WI38 (cell line): Measurements from ENCODE around the gene REM1.
"Not testable (repeated sequence)": the region's sequence is repeated elsewhere in the genome, so short reads cannot be mapped to it uniquely, and the experiment has no call there.

Experiments
- H3K4me3 ChIP-seq: 2 replicates; pipeline ENCODE4 v1.5.1; 2011; ENCODE audit warnings: low read depth, mild to moderate bottlenecking, control low read depth, low read length
- TF ChIP-seq, protein P1 (sequence below): IDR thresholded peaks from 2 replicates; pipeline ENCODE4 v1.5.1; 2012; ENCODE audit warnings: low read depth, mild to moderate bottlenecking, control low read depth, low read length

The REM1 gene, protein sequence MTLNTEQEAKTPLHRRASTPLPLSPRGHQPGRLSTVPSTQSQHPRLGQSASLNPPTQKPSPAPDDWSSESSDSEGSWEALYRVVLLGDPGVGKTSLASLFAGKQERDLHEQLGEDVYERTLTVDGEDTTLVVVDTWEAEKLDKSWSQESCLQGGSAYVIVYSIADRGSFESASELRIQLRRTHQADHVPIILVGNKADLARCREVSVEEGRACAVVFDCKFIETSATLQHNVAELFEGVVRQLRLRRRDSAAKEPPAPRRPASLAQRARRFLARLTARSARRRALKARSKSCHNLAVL

DNA sequence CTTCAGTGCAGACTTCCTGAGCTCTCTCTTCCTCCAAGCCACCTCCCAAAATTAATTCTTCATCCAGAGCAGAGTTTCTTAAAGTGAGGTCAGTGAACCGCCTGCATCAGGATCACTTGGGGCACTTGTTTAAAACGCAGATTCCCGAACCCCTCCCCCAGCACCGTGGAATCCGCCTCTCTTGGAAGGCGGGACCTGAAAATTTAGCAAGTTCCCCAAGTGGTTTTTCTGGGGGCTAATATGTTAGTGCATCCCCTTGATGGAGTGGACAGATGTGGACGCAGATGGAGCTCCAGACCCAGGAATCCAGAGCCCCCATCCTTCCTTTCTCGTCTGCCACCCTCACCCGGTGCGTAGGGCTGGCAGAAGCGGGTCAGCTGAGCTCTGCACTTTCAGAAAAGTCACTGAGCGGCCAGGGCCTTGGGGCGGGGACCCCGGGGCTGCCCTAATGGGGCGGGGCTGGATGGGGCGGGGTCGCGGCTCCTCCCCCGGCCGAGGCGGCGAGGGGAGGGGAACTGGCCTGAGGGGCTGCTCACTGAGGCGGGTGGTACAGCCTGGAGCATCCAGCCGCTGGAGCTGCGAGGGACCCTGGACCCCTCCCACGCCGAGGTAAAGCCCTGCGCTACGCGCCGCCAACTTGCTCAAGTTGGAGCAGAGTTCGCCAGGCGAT is at the start of gene REM1, which contains the start of gene DEFB124:
TSS of gene REM1 (plus strand) at position 531 of the 670 bp plus-strand sequence. CDS start 1,158 bp downstream, outside the sequence.
TSS of gene DEFB124 (minus strand) at position 370 of the 670 bp plus-strand sequence. CDS start 2,114 bp downstream, outside the sequence.
- H3K4me3 ChIP-seq, result no peak within 1 kb of the TSS
- TF ChIP-seq, protein P1, sequence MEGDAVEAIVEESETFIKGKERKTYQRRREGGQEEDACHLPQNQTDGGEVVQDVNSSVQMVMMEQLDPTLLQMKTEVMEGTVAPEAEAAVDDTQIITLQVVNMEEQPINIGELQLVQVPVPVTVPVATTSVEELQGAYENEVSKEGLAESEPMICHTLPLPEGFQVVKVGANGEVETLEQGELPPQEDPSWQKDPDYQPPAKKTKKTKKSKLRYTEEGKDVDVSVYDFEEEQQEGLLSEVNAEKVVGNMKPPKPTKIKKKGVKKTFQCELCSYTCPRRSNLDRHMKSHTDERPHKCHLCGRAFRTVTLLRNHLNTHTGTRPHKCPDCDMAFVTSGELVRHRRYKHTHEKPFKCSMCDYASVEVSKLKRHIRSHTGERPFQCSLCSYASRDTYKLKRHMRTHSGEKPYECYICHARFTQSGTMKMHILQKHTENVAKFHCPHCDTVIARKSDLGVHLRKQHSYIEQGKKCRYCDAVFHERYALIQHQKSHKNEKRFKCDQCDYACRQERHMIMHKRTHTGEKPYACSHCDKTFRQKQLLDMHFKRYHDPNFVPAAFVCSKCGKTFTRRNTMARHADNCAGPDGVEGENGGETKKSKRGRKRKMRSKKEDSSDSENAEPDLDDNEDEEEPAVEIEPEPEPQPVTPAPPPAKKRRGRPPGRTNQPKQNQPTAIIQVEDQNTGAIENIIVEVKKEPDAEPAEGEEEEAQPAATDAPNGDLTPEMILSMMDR, result no peak

DNA sequence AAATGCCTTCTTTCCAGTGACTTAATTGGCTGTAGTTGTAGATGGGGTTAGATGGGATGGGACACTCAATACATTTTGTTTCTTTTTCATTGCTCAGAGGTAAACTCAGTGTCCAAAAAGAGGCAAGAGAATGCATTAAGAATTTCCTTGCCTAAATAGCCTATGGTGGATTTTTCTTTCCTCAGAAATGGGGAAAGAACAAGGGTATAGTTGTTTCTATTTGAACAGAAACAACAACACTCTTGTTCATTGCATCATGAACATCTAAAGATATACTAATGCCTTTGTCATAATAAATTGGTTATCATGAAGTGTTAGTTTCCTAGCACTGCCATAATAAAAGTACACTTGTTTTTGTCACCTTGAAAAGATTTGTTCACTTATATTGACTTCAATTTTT is 49.3 kb upstream of the REM1 start:
- no peak overlapping the region for H3K4me3 ChIP-seq
- TF ChIP-seq, protein P1, result no peak

DNA sequence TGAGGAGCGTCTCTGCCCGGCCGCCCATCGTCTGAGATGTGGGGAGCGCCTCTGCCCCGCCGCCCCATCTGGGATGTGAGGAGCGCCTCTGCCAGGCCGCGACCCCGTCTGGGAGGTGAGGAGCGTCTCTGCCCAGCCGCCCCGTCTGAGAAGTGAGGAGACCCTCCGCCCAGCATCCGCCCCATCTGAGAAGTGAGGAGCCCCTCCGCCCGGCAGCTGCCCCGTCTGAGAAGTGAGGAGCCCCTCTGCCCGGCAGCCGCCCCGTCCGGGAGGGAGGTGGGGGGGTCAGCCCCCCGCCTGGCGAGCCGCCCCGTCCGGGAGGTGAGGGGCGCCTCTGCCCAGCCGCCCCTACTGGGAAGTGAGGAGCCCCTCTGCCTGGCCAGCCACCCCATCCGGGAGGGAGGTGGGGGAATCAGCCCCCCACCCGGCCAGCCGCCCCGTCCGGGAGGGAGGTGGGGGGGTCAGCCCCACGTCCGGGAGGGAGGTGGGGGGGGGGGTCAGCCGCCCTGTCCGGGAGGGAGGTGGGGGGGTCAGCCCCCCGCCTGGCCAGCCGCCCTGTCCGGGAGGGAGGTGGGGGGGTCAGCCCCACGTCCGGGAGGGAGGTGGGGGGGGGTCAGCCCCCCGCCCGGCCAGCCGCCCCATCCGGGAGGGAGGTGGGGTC is 48.1 kb upstream of the REM1 start:
- not testable (repeated sequence) for H3K4me3 ChIP-seq

DNA sequence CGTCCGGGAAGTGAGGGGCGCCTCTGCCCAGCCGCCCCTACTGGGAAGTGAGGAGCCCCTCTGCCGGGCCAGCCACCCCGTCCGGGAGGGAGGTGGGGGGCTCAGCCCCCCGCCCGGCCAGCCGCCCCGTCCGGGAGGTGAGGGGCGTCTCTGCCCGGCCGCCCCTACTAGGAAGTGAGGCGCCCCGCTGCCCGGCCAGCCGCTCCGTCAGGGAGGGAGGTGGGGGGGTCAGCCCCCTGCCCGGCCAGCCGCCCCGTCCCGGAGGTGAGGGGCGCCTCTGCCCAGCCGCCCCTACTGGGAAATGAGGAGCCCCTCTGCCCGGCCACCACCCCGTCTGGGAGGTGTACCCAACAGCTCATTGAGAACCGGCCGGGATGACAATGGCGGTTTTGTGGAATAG is 47.5 kb upstream of the REM1 start:
- H3K4me3 ChIP-seq, result not testable (repeated sequence)

DNA sequence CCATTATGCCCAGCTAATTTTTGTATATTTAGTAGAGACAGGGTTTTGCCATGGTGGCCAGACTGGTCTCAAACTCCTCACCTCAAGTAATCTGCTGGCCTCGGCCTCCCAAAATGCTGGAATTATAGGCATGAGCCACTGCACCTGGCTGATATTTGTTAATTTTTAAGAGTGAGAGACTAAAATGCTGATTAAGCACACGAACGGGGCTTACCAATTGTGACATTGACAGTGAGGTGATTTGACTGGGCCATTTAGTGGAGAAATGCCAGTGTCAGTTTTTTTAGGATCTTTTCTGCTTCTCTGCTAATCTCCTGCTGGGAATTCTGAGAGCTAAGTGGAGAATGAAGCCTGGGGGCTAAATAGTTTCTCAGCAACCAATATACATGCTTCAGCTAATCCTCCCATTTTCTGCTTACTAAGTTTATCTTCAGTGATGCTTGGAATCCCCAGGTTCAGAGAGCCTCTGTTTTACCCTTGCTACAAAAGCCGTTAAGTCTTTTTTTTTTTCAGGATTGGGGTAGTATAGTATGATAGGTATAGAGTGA is 44.4 kb upstream of the REM1 start:
- TF ChIP-seq, protein P1, result no peak

DNA sequence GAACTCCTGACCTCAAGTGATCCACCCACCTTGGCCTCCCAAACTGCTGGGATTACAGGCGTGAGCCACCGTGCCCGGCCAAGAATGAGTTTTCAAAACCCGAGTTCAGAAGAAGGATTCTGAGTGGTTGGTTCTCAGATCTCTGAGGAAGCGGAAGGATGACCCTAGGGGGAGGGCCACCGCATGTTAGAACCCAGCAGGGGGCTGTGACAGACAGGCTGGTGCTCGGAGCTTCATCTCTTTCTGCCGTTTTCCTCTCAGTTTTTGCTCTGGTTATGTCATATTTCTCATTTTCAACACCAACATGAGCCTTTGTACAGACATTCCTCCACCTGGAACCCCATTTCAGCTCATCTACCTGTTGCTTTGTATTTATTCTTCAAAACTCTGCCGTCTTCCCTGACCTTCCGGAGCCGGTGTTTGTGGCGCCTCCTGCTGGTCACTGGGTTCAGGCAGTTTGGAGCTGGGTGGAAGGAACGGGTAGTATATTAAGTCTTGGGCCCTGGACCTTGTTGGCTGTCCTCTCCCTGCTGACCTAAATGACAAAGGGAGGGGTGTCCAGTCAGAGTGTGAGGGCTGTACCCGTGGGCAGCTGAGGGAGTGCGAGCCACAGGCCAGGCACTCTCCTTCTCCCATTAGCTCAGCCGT is 35.0 kb upstream of the REM1 start, which contains the start of gene DEFB123:
TSS of gene DEFB123 (plus strand) at position 621 of the 648 bp plus-strand sequence. CDS start 67 bp downstream, outside the sequence.
- no peak within 1 kb of the TSS for H3K4me3 ChIP-seq
- TF ChIP-seq, protein P1, result no peak; the same call in 1 of the 2 replicates

More for the DNA sequence above, 44.4 kb upstream of the REM1 start:
- no peak overlapping the region for H3K4me3 ChIP-seq

DNA sequence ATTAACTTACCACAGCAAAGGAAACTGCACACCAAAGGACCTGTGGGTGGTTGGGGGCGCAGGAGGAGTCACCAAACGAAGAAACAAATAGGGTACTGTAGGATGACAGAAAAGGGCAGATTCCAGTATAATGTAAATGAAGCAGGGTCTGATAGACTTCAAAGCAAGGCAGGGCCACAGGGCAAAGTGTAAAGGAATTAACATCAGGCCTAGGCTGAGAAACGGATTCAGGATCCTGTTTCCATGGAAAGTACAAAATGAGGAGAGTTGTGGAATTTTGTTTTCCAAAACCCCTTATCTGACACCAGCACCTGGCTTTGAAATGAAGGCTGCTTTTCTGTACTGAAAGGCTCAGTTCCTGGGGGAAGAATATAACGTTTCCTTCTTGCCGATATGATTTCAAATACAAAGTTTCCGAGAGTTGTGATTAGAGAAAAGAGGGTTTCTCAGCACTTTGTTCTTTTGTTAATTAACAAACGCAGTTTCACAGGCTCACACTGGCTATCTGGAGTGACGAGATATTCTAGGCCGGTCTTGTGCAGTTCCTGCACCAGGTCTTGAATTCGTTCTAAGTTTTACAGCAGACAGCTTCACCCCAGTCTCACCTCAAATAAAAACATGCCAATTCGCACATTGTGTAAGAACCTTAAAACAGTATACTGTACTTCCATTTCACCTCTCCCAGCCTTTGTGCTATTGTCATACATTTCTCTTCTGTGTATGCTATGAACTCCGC is 28.8 kb upstream of the REM1 start:
- no peak overlapping the region for H3K4me3 ChIP-seq
- TF ChIP-seq, protein P1, result no peak
